Stimulated activated CD8-positive, alpha-beta memory T cell treated with anti-CD3 and anti-CD28 coated beads, Interleukin-12 subunit alpha, Interleukin-12 subunit beta, amount 100 ng/mL, for 24 hours (primary cell): Measurements from ENCODE around the gene CFAP46.
"Not testable (repeated sequence)": the region's sequence is repeated elsewhere in the genome, so short reads cannot be mapped to it uniquely, and the experiment has no call there.

Experiments used
- DNase-seq: peaks from one replicate; pipeline ENCODE4 v3.0.0-alpha.2; 2020; ENCODE audit errors: extremely low read depth

CFAP46 gene

GRCh38 chr10:132776186-132776585, 166.2 kb downstream of the CFAP46 start:
- no peak for DNase-seq

- DNase-seq, result no peak
These were observed 167.2 kb downstream of the CFAP46 start for GRCh38 chr10:132774902-132775863.

GRCh38 chr10:132774181-132774901, 168.0 kb downstream of the CFAP46 start:
- no peak for DNase-seq

- DNase-seq, result not testable (repeated sequence)
These were observed 169.6 kb downstream of the CFAP46 start for GRCh38 chr10:132772816-132773215.

- no peak for DNase-seq
These were observed 172.0 kb downstream of the CFAP46 start for GRCh38 chr10:132770061-132771021.

GRCh38 chr10:132768346-132769248, 173.8 kb downstream of the CFAP46 start:
- DNase-seq, result no peak

GRCh38 chr10:132766291-132766690, 176.1 kb downstream of the CFAP46 start:
- no peak for DNase-seq

GRCh38 chr10:132765435-132765834, 176.9 kb downstream of the CFAP46 start:
- no peak for DNase-seq

- DNase-seq, result no peak
These were observed 178.3 kb downstream of the CFAP46 start for GRCh38 chr10:132764108-132764507.

- no peak for DNase-seq
These were observed 178.8 kb downstream of the CFAP46 start for GRCh38 chr10:132763545-132763944.

GRCh38 chr10:132762267-132762666, 180.1 kb downstream of the CFAP46 start:
- DNase-seq, result no peak

- DNase-seq, result no peak
These were observed 180.8 kb downstream of the CFAP46 start for GRCh38 chr10:132761395-132762060.

GRCh38 chr10:132758865-132759264, 183.5 kb downstream of the CFAP46 start:
- no peak for DNase-seq
